Stimulated activated memory B cell treated with anti-CD40 and anti-IgM and Interleukin-4, amounts not matched to agents 10 μg/mL and 1 μg/mL and 100 μg/mL, for 72 hours (primary cell): Measurements from ENCODE around the gene ORC6.
A peak's percentile ranks its signal among the peaks of the same experiment; 100 is the strongest.

Experiments used
- ATAC-seq: fragments of 150-1000 bp; cut with Tn5 transposase; 2 replicates; pipeline ENCODE4 v1.10.0; 2021
- H3K27ac Mint-ChIP-seq: one replicate; pipeline ENCODE4 v1.8.0; 2022; ENCODE audit warnings: mild to moderate bottlenecking, mixed read lengths
- H3K27me3 Mint-ChIP-seq: one replicate; pipeline ENCODE4 v1.8.0; 2022; ENCODE audit warnings: mixed read lengths
- H3K36me3 Mint-ChIP-seq: one replicate; pipeline ENCODE4 v1.8.0; 2022; ENCODE audit warnings: mixed read lengths
- H3K4me1 Mint-ChIP-seq: one replicate; pipeline ENCODE4 v1.8.0; 2022; ENCODE audit warnings: mixed read lengths
- H3K4me3 Mint-ChIP-seq: one replicate; pipeline ENCODE4 v1.8.0; 2022; ENCODE audit warnings: mild to moderate bottlenecking, moderate library complexity, mixed read lengths
- H3K9me3 Mint-ChIP-seq: one replicate; pipeline ENCODE4 v1.8.0; 2022; ENCODE audit warnings: mixed read lengths

The ORC6 gene

DNA sequence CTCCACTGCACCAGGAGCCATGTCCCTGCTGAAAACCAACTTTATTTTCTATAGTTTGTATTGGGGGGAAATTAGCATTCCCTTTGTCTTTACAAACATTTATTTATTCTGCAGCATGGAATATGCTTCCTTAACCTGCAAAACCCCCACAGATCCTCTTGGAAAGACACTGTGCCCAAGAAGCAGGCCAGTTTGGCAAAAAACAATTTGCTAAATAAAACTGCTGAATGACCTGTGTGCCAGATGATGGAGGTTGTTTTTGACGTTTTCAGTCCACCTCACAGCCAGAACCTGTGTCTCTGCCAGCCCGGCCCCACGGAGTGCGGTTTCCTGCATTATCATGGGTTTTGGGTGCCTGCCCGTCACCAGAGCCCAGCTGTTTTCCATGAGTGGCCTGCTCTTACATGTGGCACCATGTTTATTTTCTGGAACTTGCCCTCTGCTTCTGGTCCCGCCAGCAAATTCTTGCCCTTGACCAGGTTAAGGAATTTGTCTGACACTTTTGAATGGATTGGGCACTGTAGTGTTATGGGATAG, 26.4 kb downstream of the ORC6 start:
- H3K27ac Mint-ChIP-seq, result no peak overlapping the region
- H3K4me3 Mint-ChIP-seq, result no peak overlapping the region
- no peaks in the 10 kb centered on the region for H3K36me3 Mint-ChIP-seq
- no peak for ATAC-seq
- H3K27me3 Mint-ChIP-seq, result no peaks in the 10 kb centered on the region
- no peaks in the 10 kb centered on the region for H3K9me3 Mint-ChIP-seq
- peaks cover 26% of the 10 kb centered on the region for H3K4me1 Mint-ChIP-seq

DNA sequence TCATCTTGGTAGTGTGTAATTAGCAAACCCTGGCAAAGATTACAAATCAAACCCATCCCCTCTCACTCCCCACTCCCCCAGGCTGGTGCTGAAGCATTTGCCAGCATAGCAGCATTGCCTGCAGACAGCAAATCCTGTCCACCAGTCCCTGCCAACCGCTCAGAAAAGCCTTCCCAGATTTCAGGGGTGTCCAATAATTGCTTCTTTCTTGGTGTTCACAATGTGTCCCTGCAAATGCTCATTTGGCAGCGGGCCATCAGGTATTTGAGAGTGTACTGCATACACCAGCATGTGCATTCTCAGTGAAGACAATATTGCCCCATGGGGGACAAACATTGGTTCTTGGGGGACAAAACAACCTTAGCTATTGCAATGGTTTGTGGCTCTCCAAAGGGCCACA, 28.2 kb downstream of the ORC6 start:
- H3K9me3 Mint-ChIP-seq, result no peaks in the 10 kb centered on the region
- H3K27me3 Mint-ChIP-seq, result no peaks in the 10 kb centered on the region
- H3K4me1 Mint-ChIP-seq, result peaks cover 12% of the 10 kb centered on the region
- no peak overlapping the region for H3K4me3 Mint-ChIP-seq
- H3K36me3 Mint-ChIP-seq, result no peaks in the 10 kb centered on the region
- no peak for ATAC-seq
- H3K27ac Mint-ChIP-seq, result no peak overlapping the region

DNA sequence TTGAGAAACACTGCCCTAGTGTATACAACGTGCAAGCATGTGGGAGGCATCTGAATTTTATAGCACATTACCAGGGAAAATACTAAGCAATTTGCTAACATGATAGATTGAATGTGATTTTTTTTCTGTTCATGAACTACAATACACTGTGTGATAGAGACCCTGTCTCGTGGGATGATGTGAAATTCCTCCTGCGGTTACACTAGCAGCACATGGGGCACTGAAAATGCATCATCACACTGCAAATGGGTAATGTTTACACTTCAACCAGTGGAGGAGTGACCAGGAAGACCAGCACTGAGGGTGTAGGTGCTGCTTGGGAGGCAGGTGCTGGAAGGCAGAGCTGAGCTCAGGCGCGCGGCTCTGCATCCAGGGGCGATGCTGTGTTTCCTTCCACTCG, 28.8 kb downstream of the ORC6 start:
- Mint-ChIP-seq H3K9me3 (peaks cover 3% of the 10 kb centered on the region), H3K36me3 (no peaks in the 10 kb centered on the region), H3K27me3 (no peaks in the 10 kb centered on the region), H3K4me1 (peaks cover 7% of the 10 kb centered on the region), H3K4me3 (no peak overlapping the region), H3K27ac (no peak overlapping the region)
- no peak for ATAC-seq

DNA sequence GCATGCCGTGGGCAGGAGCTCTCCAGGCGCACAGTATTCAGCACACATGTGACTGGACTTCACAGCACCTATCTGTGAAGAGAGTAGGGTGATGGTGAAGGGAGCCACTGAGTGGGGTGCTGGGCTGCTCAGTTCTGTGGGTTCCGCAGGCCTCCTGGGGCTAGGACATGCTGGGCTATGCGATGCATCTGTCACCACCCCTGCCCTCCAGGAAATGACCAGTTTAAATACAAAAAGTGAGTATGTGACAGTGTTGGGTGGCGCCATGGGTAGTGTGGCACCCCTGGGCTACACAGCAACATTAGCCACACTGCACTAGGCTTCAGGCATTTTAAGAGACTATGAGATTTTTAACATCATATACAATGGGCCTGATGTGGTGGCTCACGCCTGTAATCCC, 30.1 kb downstream of the ORC6 start:
- Mint-ChIP-seq H3K4me3 (no peak overlapping the region), H3K27me3 (no peaks in the 10 kb centered on the region), H3K27ac (no peak overlapping the region), H3K4me1 (no peaks in the 10 kb centered on the region), H3K36me3 (no peaks in the 10 kb centered on the region), H3K9me3 (peaks cover 3% of the 10 kb centered on the region)
- no peak for ATAC-seq

DNA sequence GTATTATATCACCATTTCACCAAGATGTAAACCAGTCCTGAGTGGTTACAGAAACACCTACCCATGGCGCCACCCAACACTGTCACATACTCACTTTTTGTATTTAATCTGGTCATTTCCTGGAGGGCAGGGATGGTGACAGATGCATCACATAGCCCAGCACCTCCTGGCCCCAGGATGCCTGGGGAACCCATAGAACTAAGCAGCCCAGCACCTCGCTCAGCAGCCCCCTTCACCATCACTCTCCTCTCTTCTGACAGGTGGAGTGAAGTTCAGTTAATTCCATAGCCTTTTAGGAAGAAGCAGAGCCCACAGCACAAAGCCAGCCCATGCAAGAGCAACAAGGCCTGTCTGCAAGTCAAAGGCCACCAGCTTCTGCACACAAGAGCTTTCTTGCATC, 31.2 kb downstream of the ORC6 start:
- peaks cover under 1% of the 10 kb centered on the region for H3K36me3 Mint-ChIP-seq
- no peak for ATAC-seq

DNA sequence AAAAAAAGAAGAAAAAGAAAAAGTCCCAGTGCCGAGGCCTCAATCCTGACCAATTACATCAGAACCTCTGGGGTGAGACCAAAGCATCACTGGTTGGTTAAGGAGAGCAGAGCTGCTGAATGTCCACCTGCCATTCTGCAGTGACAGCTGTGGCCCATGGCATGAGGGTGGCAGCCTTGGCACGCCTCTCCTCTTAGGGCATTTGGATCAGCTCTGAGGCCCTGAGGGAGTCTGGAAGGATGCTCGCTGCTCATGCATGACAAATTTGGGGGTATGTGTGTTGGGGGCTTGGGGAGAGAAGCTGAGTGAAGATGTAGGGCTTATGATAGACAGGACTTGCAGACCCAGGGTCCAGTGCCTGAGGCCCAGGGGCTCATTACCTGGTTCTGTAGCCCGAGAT, 32.4 kb downstream of the ORC6 start:
- no peak for ATAC-seq
- Mint-ChIP-seq H3K9me3 (peaks cover 8% of the 10 kb centered on the region), H3K4me1 (no peaks in the 10 kb centered on the region), H3K27me3 (no peaks in the 10 kb centered on the region), H3K27ac (no peak overlapping the region), H3K4me3 (no peak overlapping the region), H3K36me3 (peaks cover 10% of the 10 kb centered on the region)

More for the DNA sequence above, 31.2 kb downstream of the ORC6 start:
- H3K9me3 Mint-ChIP-seq, result peaks cover 3% of the 10 kb centered on the region
- H3K4me3 Mint-ChIP-seq, result no peak overlapping the region
- no peaks in the 10 kb centered on the region for H3K4me1 Mint-ChIP-seq
- H3K27me3 Mint-ChIP-seq, result no peaks in the 10 kb centered on the region
- H3K27ac Mint-ChIP-seq, result no peak overlapping the region

DNA sequence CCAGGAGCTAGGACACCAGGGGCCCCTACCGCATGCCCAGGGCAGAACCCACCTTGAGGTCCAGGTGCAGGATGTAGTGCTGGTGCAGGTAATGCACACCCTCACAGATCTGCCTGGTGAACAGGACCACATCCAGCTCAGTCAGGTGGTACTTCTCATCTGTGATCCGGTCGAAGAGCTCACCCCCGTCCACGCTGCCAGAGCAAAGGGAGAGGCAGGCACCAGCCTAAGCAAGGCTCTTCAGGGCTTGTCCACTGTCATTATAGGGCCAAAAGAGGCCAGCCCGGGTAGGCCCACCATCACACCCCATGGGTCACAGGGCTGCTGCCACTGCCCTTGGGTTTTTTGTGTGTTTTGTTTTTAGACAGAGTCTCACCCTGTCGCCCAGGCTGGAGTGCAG, 37.7 kb downstream of the ORC6 start:
- Mint-ChIP-seq H3K36me3 (peaks cover 10% of the 10 kb centered on the region), H3K27me3 (no peaks in the 10 kb centered on the region), H3K9me3 (peaks cover 8% of the 10 kb centered on the region), H3K27ac (no peak overlapping the region), H3K4me3 (no peak overlapping the region), H3K4me1 (no peaks in the 10 kb centered on the region)
- ATAC-seq, result no peak

DNA sequence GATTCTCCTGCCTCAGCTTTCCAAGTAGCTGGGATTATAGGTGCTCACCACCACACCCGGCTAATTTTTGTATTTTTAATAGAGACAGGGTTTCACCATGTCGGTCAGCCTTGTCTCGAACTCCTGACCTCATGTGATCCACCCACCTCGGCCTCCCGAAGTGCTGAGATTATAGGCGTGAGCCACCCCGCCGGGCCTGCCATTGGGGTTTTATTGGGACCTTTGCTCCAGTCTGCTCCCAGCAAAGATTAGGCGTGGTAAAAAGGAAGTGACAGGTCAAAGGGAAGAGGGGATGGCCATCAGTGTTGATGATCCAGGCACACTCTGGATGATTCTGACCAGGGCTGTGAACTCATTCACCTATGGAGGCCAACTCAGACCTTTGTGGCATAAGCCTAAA, 38.2 kb downstream of the ORC6 start:
- ATAC-seq, result no peak
- H3K27ac Mint-ChIP-seq, result no peak overlapping the region
- no peaks in the 10 kb centered on the region for H3K4me1 Mint-ChIP-seq
- H3K4me3 Mint-ChIP-seq, result no peak overlapping the region
- peaks cover 10% of the 10 kb centered on the region for H3K36me3 Mint-ChIP-seq
- H3K9me3 Mint-ChIP-seq, result peaks cover 8% of the 10 kb centered on the region
- H3K27me3 Mint-ChIP-seq, result no peaks in the 10 kb centered on the region

DNA sequence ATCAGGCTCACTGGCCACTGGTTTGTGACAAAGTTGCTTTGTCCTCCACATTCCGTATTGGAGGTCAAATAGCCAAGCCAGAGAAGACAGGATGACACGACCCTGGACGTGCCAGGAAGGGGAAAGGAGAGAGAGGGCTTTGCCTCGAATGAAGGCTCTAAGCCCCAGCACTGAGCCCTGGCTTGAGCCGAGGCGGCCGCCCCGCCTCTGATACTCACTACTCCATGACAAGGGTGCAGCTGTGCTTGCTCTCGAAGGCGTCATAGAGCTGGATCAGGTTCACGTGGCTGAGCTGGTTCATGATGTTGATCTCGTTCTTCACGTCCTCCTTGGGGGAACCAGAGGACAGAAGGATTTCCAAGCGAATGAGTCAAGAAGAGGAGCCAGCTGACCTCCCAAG, 39.3 kb downstream of the ORC6 start:
- Mint-ChIP-seq H3K4me3 (no peak overlapping the region), H3K4me1 (no peaks in the 10 kb centered on the region), H3K36me3 (peaks cover 10% of the 10 kb centered on the region), H3K27ac (no peak overlapping the region), H3K27me3 (no peaks in the 10 kb centered on the region), H3K9me3 (peaks cover 5% of the 10 kb centered on the region)
- no peak for ATAC-seq

DNA sequence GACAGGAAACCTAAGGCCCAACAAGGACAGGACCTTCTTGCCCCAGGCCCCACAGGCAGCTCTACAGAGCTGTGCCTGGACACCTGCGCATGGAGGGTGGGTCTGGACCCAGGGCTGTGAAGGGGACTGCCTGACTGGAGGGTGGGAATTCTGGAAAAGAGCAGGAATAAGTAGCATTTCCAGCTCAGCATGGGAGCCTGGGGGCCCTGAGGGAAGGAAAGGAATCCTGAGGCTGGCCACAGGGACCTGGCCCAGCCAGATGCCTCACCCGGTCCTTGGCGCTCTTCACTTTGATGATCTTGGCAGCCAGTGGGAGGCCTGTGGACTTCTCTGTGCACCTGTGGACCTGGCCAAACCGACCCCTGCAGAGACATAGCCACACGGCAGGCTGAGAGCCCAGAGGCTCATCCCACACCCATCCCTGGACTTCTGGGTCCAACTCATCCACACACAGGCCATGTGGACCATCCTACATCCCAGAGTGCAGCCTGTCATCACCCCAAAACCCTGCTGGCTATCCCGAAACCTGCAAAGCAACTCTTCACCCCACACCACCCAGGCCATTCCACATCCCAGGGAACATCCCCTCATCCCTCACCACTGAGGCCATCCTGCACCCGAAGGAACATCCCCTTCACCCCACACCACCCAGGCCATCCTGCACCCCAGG, 40.0 kb downstream of the ORC6 start:
- Mint-ChIP-seq H3K4me1 (no peaks in the 10 kb centered on the region), H3K4me3 (no peak overlapping the region), H3K27me3 (no peaks in the 10 kb centered on the region), H3K27ac (no peak overlapping the region), H3K9me3 (peaks cover 5% of the 10 kb centered on the region), H3K36me3 (peaks cover 10% of the 10 kb centered on the region)
- no peak for ATAC-seq

DNA sequence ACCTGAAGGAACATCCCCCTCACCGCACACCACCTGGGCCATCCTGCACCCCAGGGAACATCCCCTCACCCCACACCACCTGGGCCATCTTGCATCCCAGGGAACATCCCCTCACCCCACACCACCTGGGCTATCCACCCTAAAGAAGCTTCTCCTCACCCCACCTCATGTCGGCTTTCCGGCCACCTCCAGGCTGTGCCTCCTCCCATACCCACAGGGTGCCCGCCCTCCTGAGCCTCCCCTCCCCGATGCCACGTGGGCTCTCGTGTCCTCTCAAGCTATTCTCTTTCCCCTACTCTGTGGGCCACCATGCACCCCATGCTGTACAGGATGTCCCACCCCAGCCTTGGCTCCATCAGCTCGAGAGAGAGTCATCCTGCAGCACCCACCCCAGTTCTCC, 40.7 kb downstream of the ORC6 start:
- Mint-ChIP-seq H3K27me3 (no peaks in the 10 kb centered on the region), H3K4me1 (no peaks in the 10 kb centered on the region), H3K4me3 (no peak overlapping the region), H3K36me3 (peaks cover 10% of the 10 kb centered on the region), H3K27ac (no peak overlapping the region), H3K9me3 (peaks cover 5% of the 10 kb centered on the region)
- ATAC-seq, result peak; percentile 40

DNA sequence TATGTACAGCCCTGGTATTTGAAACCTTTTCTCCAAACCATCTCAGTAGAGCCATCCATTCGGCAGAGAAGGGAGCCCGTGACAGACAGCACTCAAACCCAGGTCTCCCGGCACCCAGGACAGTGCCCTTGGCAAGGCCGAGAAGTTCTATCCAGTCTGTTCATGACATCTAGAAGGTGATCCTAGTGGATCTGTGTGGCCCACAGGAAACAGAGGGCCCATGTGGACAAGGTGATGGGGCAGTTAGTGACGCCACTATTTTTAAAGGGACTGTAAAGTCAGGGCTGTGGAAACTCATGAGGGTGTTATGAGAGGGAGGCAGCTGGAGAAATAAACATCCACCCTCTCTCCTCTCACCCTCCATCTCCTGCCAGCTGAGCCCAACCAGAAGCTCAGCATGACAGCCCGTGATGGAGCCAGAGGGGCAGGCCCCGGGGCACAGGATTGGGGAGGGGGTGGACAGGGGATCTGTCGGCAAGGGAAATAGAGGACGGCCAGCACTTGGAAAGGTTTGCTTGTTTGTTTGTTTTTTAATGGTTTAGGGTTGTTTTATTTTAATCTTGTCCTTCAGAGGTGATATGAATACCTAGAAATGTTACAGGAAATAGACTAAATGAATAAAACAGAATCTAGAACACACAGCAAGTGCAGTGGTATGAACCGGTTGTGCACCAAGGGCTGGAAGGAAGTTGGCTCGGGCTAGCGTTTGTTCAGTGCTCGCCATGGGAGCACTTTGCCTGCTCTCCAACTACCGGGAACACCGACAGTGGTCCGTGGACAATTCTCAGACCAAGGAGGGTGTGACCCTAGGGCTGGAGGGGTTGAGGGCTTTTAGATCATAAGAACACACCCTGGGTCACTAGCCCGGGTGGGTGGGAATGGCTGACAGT, 41.6 kb downstream of the ORC6 start:
- Mint-ChIP-seq H3K27ac (no peak overlapping the region), H3K9me3 (peaks cover under 1% of the 10 kb centered on the region), H3K4me3 (no peak overlapping the region), H3K27me3 (no peaks in the 10 kb centered on the region), H3K36me3 (peaks cover 6% of the 10 kb centered on the region), H3K4me1 (no peaks in the 10 kb centered on the region)
- ATAC-seq, result no peak

DNA sequence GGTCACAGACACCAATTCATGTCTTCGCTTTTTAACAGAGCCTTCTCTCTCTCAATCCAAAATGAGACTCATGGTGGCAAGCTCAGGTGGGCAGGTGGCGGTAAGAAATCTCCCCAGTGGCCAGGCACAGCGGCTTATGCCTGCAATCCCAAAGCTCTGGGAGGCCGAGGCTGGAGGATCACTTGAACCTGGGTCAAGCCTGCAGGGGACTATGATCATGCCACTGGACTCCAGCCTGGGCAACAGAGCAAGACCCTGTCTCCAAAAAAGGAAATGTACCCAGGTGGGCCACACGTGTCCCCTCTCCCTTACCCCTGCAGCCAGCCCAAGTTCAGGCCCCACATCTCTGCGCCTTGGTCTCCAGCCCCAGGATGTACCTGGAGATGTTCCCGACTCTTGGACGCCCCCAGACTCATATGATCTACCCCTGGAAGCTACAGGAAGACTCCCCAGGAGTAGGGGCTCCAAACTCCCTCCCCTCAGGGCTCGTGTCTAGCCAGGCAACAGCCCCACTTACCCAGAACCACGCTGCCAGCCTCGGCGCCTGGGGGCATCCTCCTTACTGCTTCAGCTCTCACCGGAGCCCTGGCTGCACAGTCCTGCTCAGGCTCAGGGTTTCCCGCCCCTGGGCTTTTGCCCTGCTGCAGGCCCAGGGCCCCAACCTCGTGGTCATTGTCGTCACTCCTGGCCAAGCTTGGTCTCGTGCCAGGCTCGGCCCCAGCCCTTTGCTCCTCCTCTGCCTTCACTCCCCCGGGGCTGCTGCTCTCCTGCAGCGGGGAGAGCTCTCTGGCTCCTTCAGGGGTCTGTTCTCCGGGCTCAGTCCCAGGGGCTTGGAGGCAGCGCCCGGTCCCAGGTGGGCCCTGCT, 42.5 kb downstream of the ORC6 start:
- no peak for ATAC-seq
- no peak overlapping the region for H3K4me3 Mint-ChIP-seq
- no peaks in the 10 kb centered on the region for H3K9me3 Mint-ChIP-seq
- H3K4me1 Mint-ChIP-seq, result no peaks in the 10 kb centered on the region
- no peaks in the 10 kb centered on the region for H3K36me3 Mint-ChIP-seq
- H3K27ac Mint-ChIP-seq, result no peak overlapping the region
- H3K27me3 Mint-ChIP-seq, result no peaks in the 10 kb centered on the region

DNA sequence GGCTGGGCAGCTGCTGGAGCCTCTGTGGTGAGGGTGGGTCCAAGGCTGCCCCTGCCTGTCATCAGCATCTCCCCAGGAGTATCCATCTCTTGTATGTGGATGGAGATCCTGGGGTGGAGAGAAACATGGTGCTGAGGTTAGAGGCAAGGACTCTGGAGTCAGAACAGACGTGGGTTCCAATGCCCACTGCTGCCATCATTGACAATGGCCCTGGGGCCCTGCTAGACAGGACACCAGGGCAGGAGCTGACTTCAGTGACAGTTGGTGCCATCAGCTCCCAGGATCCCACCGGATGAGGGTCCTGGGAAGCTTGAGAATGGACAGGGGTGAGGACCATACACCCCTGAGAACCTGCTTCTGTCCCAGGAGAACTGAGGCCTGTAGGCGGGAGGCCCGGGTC, 43.1 kb downstream of the ORC6 start:
- H3K4me1 Mint-ChIP-seq, result no peaks in the 10 kb centered on the region
- H3K27ac Mint-ChIP-seq, result no peak overlapping the region
- H3K9me3 Mint-ChIP-seq, result no peaks in the 10 kb centered on the region
- no peaks in the 10 kb centered on the region for H3K27me3 Mint-ChIP-seq
- no peak overlapping the region for H3K4me3 Mint-ChIP-seq
- H3K36me3 Mint-ChIP-seq, result no peaks in the 10 kb centered on the region
- no peak for ATAC-seq

DNA sequence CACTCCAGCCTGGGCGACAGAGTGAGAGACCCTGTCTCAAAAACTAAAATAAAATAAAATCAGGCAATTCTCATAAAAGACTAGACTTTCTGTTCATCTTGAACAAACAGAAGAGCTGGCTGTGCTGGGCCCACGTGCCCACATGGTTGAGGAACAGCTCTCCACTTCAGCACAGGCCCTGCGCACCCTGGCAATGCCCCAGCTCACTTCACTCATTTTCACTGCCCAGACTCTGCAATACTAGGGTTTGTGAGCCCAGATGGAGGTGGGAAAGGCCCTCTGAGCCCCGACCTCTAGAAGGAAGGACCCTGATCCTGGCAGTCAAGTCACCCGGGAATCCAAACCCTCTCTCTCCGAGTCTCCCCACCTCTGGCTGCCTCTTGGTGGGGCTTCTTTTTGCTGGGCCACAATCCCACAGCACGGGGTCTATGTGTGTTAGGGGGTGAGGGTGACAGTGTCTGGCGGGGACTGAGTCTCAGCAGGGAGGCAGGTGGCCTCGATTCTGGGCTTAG, 43.9 kb downstream of the ORC6 start:
- Mint-ChIP-seq H3K27me3 (no peaks in the 10 kb centered on the region), H3K4me1 (no peaks in the 10 kb centered on the region), H3K4me3 (no peak overlapping the region), H3K9me3 (no peaks in the 10 kb centered on the region), H3K36me3 (no peaks in the 10 kb centered on the region), H3K27ac (no peak overlapping the region)
- ATAC-seq, result no peak
